Panc1 (cell line): Measurements from ENCODE around the gene TRIO. TPM values are rescaled to one million over a fixed set of nuclear protein-coding genes. Genes with fewer than 3 reads are reported as not detected.
A peak's percentile ranks its signal among the peaks of the same experiment; 100 is the strongest.

ENCODE experiments used
- ATAC-seq: fragments of 200-7000 bp; cut with Tn5 transposase; 2 replicates; pipeline ENCODE4 v1.9.1; 2020; ENCODE audit warnings: mild to moderate bottlenecking, moderate library complexity
- BruUV-seq: library from RNA; stranded (reverse); fragments of 400-500 nt; replicated peaks from 2 replicates; lab custom pipeline; 2021; lab: Mats Ljungman, UMichigan
- CTCF ChIA-PET: fragments of 300-600 bp; sonication (Branson Sonifier 250); formaldehyde crosslinking; loops from one replicate; lab custom pipeline; 2022; ENCODE audit warnings: antibody characterized with exemption; lab: Charles Lee
- POLR2A ChIA-PET: fragments of 300-600 bp; sonication (Branson Sonifier 250); formaldehyde crosslinking; loops from one replicate; lab custom pipeline; 2022; ENCODE audit warnings: antibody characterized with exemption; lab: Charles Lee
- DNase-seq: peaks from one replicate; pipeline ENCODE4 v3.0.0-alpha.2; 2010; ENCODE audit warnings: low read depth, low spot score
- H3K27ac ChIP-seq: 2 replicates; pipeline ENCODE4 v1.5.1; 2011; ENCODE audit warnings: mild to moderate bottlenecking, low read length, inconsistent platforms
- H3K27me3 ChIP-seq: fragments of 200-500 bp; sonication (Bioruptor generic); 2 replicates; pipeline ENCODE4 v1.6.0; 2014; ENCODE audit warnings: low read length, inconsistent platforms; ENCODE audit not compliant: control insufficient read depth, insufficient read depth
- H3K36me3 ChIP-seq: fragments of 200-500 bp; sonication (Bioruptor generic); 2 replicates; pipeline ENCODE4 v1.5.1; 2014; ENCODE audit warnings: inconsistent platforms, mild to moderate bottlenecking, low read length, moderate library complexity; ENCODE audit not compliant: control insufficient read depth, insufficient read depth
- H3K4me1 ChIP-seq: 2 replicates; pipeline ENCODE4 v1.5.1; 2011; ENCODE audit warnings: inconsistent platforms, mild to moderate bottlenecking, low read length, moderate library complexity; ENCODE audit not compliant: control insufficient read depth, insufficient read depth
- H3K4me3 ChIP-seq, 2 experiments: 2 replicates each; pipeline ENCODE4 v1.5.1; 2011 to 2012; ENCODE audit warnings: low read depth in 2 of 2, low read length in 2 of 2, mild to moderate bottlenecking in 2 of 2, inconsistent platforms in 1 of 2, moderate library complexity in 1 of 2
- H3K9me3 ChIP-seq: fragments of 200-500 bp; sonication (Bioruptor generic); 2 replicates; pipeline ENCODE4 v1.5.1; 2014; ENCODE audit warnings: low read depth, mild to moderate bottlenecking, inconsistent platforms, low read length, moderate library complexity; ENCODE audit not compliant: control insufficient read depth, insufficient read depth
- CTCF ChIP-seq: fragments of 450-650 bp; IDR thresholded peaks from 2 replicates; pipeline ENCODE4 v1.5.1; 2017; ENCODE audit warnings: mild to moderate bottlenecking
- POLR2AphosphoS5 ChIP-seq: IDR thresholded peaks from 2 replicates; pipeline ENCODE4 v1.6.1; 2012; ENCODE audit warnings: mild to moderate bottlenecking, low read depth, low read length, moderate library complexity
- REST ChIP-seq, 2 experiments: IDR thresholded peaks; 2 replicates each; pipeline ENCODE4 v1.6.1; 2011 to 2012; ENCODE audit warnings: low read depth in 2 of 2, control low read depth in 1 of 2, low read length in 1 of 2, mild to moderate bottlenecking in 1 of 2, moderate library complexity in 1 of 2; ENCODE audit not compliant: insufficient read depth in 1 of 2
- SIN3A ChIP-seq: IDR thresholded peaks from 2 replicates; pipeline ENCODE4 v1.6.1; 2012; ENCODE audit warnings: low read depth, mild to moderate bottlenecking, low read length, moderate library complexity, borderline replicate concordance; ENCODE audit not compliant: insufficient read depth
- TCF7L2 ChIP-seq: IDR thresholded peaks from 2 replicates; pipeline ENCODE4 v1.6.1; 2011; ENCODE audit warnings: mild to moderate bottlenecking, low read depth, low read length, inconsistent platforms
- in situ Hi-C: cut with HindIII; loops from 2 replicates; pipeline ENCODE4 v1.10.0; 2016; ENCODE audit warnings: low sequenced_read_pairs, low pct_unique_long_range_greater_than_20kb
- intact Hi-C: fragments of 100-400 bp; cut with micrococcal nuclease; formaldehyde crosslinking; loops from one replicate; pipeline ENCODE4 v1.10.0; 2022; ENCODE audit not compliant: unreplicated experiment
- total RNA-seq: library from RNA; stranded (reverse); gene quantifications from one replicate; pipeline ENCODE4 v1.2.1, GENCODE V29; 2021; ENCODE audit not compliant: unreplicated experiment

The TRIO gene
- total RNA-seq, 1 experiment from 2014 or later, result 349 TPM

GRCh38 chr5:14235872-14236271, 92.7 kb downstream of the TRIO start:
- TF ChIP-seq REST (IDR thresholded peaks at IDR 0.05; ENCODE audit: insufficient read depth in 1 of 2, low read depth in 2 of 2, low read length in 1 of 2), result no peak
- no peak for TF ChIP-seq SIN3A
- no peak for TF ChIP-seq TCF7L2
- TF ChIP-seq CTCF, result no peak
- 0 out of 2 replicates have a peak, but pooled peaks have one; percentile 43 for TF ChIP-seq POLR2AphosphoS5
- H3K27me3 ChIP-seq, result no peaks in the 10 kb centered on the region
- H3K4me3 ChIP-seq, result no peak overlapping the region
- BruUV-seq, result no TSS peak
- H3K9me3 ChIP-seq, result no peaks in the 10 kb centered on the region
- no peaks in the 10 kb centered on the region; the same call in 1 of the 2 replicates for H3K36me3 ChIP-seq
- H3K27ac ChIP-seq, result peak overlapping the region; percentile 86
- intact Hi-C loops, result no loop called here
- peaks cover 96% of the 10 kb centered on the region for H3K4me1 ChIP-seq
- in situ Hi-C loops, result no loop called here
- ChIA-PET CTCF (no interaction called here), POLR2A (interaction anchor here (0.6 kb wide), 1 partner anchor 147 kb away, joined by 3 read pairs; no protein-coding TSS in a partner anchor)
- ATAC-seq (no peak), DNase-seq (no peak)

- ChIA-PET CTCF (no interaction called here), POLR2A (no interaction called here)
- intact Hi-C loops (no loop called here), in situ Hi-C loops (no loop called here)
- Histone ChIP-seq H3K4me1 (peaks cover 96% of the 10 kb centered on the region), H3K27me3 (no peaks in the 10 kb centered on the region), H3K9me3 (no peaks in the 10 kb centered on the region), H3K27ac (peak overlapping the region; percentile 86), H3K36me3 (no peaks in the 10 kb centered on the region; the same call in 1 of the 2 replicates), H3K4me3 (no peak overlapping the region)
- TF ChIP-seq TCF7L2, result no peak
- TF ChIP-seq POLR2AphosphoS5, result no peak
- no peak for TF ChIP-seq CTCF
- TF ChIP-seq SIN3A, result no peak
- no peak for TF ChIP-seq REST (IDR thresholded peaks at IDR 0.05; ENCODE audit: insufficient read depth in 1 of 2, low read depth in 2 of 2, low read length in 1 of 2)
- ATAC-seq (no peak; the same call in 1 of the 2 replicates), DNase-seq (no peak)
- BruUV-seq, result no TSS peak
Measured at GRCh38 chr5:14236757-14237156, 93.6 kb downstream of the TRIO start.
